ENCODE data around the gene GRAMD1A.

GRCh38 chr19:35000338-35000646, 169 bp downstream of the GRAMD1A start:
- TF ChIP-seq CTCF (conservative IDR thresholded peaks at IDR 0.05) (no peak), ZFX (IDR thresholded peaks at IDR 0.05) (no peak)
